HepG2 (cell line): ENCODE measurements around the gene BTBD7. TPM values are rescaled to one million over a fixed set of nuclear protein-coding genes. Genes with fewer than 3 reads are reported as not detected.
A peak's percentile ranks its signal among the peaks of the same experiment; 100 is the strongest.

ENCODE experiments used
- BCLAF1 ChIP-seq: fragments of 450-650 bp; IDR thresholded peaks from 2 replicates; pipeline ENCODE4 v1.6.1; 2017; ENCODE audit warnings: mild to moderate bottlenecking
- CTCF ChIP-seq: sonication (generic); formaldehyde crosslinking; IDR thresholded peaks from 2 replicates; pipeline ENCODE4 v1.5.0; 2020; ENCODE audit warnings: mild to moderate bottlenecking, missing genetic modification reagents, moderate library complexity
- DDIT3 ChIP-seq: sonication (generic); formaldehyde crosslinking; IDR thresholded peaks from 2 replicates; pipeline ENCODE4 v1.4.0; 2020; ENCODE audit warnings: mild to moderate bottlenecking, missing genetic modification reagents
- HMGA1 ChIP-seq: sonication (generic); formaldehyde crosslinking; conservative IDR thresholded peaks from 2 replicates; pipeline ENCODE4 v1.4.0; 2020; ENCODE audit warnings: missing genetic modification reagents
- HMGXB3 ChIP-seq: sonication (generic); formaldehyde crosslinking; IDR thresholded peaks from 2 replicates; pipeline ENCODE4 v1.4.0; 2020; ENCODE audit warnings: missing genetic modification reagents, borderline replicate concordance
- PHF21A ChIP-seq: sonication (generic); formaldehyde crosslinking; IDR thresholded peaks from 2 replicates; pipeline ENCODE4 v1.5.0; 2020; ENCODE audit warnings: mild to moderate bottlenecking, missing genetic modification reagents
- REPIN1 ChIP-seq: sonication (generic); formaldehyde crosslinking; IDR thresholded peaks from 2 replicates; pipeline ENCODE4 v1.8.0; 2022; ENCODE audit warnings: missing genetic modification reagents, low read depth, mild to moderate bottlenecking, borderline replicate concordance
- THRA ChIP-seq: sonication (generic); formaldehyde crosslinking; IDR thresholded peaks from 2 replicates; pipeline ENCODE4 v1.4.0; 2020; ENCODE audit warnings: missing genetic modification reagents, borderline replicate concordance
- ZNF382 ChIP-seq: sonication (generic); formaldehyde crosslinking; IDR thresholded peaks from 2 replicates; pipeline ENCODE4 v1.5.0; 2020; ENCODE audit warnings: missing genetic modification reagents, mild to moderate bottlenecking, borderline replicate concordance
- ZNF574 ChIP-seq: sonication (generic); formaldehyde crosslinking; IDR thresholded peaks from 2 replicates; pipeline ENCODE4 v1.4.0; 2020; ENCODE audit warnings: missing genetic modification reagents
- ZNF770 ChIP-seq: sonication (generic); formaldehyde crosslinking; IDR thresholded peaks from 2 replicates; pipeline ENCODE4 v1.5.0; 2020; ENCODE audit warnings: mild to moderate bottlenecking, missing genetic modification reagents
- polyA plus RNA-seq, 8 experiments: library from polyadenylated mRNA; depleted of rRNA in 3 of 8; stranded (reverse) in 7 of 8; unstranded in 1 of 8; fragments of >200 nt; fragmentation: Illumina TruSeq in 4 of 8; extraction: Trizol in 4 of 8; gene quantifications; 2 replicates each; pipeline versions ENCODE4 v1.2.1 to v1.2.3, GENCODE V29; 2011 to 2016; ENCODE audit warnings: low read depth in 4 of 8, missing spikeins in 1 of 8, mixed read lengths in 1 of 8; ENCODE audit not compliant: insufficient read depth in 1 of 8
- total RNA-seq, 5 experiments: library from RNA; depleted of rRNA; stranded (reverse); fragments of >200 nt; fragmentation: Illumina TruSeq; extraction: Trizol; gene quantifications; 2 replicates each; pipeline ENCODE4 v1.2.3, GENCODE V29; 2016; ENCODE audit warnings: low read depth in 1 of 5

Gene BTBD7
- total and polyA plus RNA-seq, 2 of the 13 experiments (the other 11 are each of a cell fraction or from before 2014, with no cell fraction given) = 11.6 to 15.2 TPM

- TF ChIP-seq ZNF770 (CRISPR knock-in tag) = 0 out of 2 replicates have a peak, but pooled peaks have one; percentile 10
- peak; percentile 87 for TF ChIP-seq ZNF574 (CRISPR knock-in tag)
- TF ChIP-seq DDIT3 (CRISPR knock-in tag) = no peak
- TF ChIP-seq BCLAF1 = no peak
- peak; percentile 78 for TF ChIP-seq REPIN1 (CRISPR knock-in tag)
- no peak; the same call in 1 of the 2 replicates for TF ChIP-seq THRA (CRISPR knock-in tag)
- TF ChIP-seq HMGA1 (CRISPR knock-in tag) = no peak
- no peak for TF ChIP-seq ZNF382 (CRISPR knock-in tag)
- TF ChIP-seq HMGXB3 = no peak; the same call in 1 of the 2 replicates
- peak; percentile 74 for TF ChIP-seq CTCF (CRISPR knock-in tag)
- peak; percentile 13 for TF ChIP-seq PHF21A
Observed at GRCh38 chr14:93206793-93207467, 125.9 kb downstream of the BTBD7 start, which contains the start of the genes GON7 and UBR7 (continued).
